GM10266 (cell line): ENCODE data around the gene NUDT17.
A peak's percentile ranks its signal among the peaks of the same experiment; 100 is the strongest.

Source experiments
- DNase-seq: peaks from one replicate; pipeline ENCODE4 v3.0.0; 2012; ENCODE audit errors: extremely low spot score
- TF ChIP-seq, protein P1 (sequence below): IDR thresholded peaks from 2 replicates; pipeline ENCODE4 v1.5.1; 2012; ENCODE audit warnings: mild to moderate bottlenecking, low read depth; ENCODE audit not compliant: control insufficient read depth, insufficient read depth; ENCODE audit errors: missing control alignments

Gene NUDT17

GRCh38 chr1:145843031-145843430 is 2.4 kb upstream of the NUDT17 start:
- TF ChIP-seq, protein P1, sequence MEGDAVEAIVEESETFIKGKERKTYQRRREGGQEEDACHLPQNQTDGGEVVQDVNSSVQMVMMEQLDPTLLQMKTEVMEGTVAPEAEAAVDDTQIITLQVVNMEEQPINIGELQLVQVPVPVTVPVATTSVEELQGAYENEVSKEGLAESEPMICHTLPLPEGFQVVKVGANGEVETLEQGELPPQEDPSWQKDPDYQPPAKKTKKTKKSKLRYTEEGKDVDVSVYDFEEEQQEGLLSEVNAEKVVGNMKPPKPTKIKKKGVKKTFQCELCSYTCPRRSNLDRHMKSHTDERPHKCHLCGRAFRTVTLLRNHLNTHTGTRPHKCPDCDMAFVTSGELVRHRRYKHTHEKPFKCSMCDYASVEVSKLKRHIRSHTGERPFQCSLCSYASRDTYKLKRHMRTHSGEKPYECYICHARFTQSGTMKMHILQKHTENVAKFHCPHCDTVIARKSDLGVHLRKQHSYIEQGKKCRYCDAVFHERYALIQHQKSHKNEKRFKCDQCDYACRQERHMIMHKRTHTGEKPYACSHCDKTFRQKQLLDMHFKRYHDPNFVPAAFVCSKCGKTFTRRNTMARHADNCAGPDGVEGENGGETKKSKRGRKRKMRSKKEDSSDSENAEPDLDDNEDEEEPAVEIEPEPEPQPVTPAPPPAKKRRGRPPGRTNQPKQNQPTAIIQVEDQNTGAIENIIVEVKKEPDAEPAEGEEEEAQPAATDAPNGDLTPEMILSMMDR: no peak
- no peak for DNase-seq

- TF ChIP-seq, protein P1: no peak
- peak; percentile 45 for DNase-seq
Measured at GRCh38 chr1:145845144-145845513, 301 bp upstream of the NUDT17 start.

DNA sequence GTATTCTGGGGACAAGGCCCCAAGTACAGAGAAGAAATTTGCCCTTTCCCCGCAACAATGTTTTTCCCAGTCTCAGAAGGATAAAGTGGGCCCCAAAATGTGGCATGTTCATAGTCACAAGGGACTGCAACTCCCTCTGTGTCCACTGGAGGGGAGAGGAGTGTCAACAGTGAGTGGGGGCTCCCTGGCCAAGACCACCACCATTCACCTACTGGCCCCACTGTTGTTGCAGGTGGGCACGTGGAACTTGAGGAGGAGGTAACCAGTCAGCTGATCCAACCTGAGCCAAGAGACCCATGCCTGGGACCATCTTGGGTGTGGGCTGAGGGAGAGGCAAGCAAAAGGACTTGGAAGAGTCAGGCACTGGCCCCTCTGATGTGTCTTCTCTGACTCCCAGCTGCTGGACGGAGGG is 777 bp downstream of the NUDT17 start:
- peak; percentile 65 for DNase-seq
- TF ChIP-seq, protein P1: peak; percentile 72

- DNase-seq: no peak
- TF ChIP-seq, protein P1: no peak
Measured at GRCh38 chr1:145847827-145848226, 2.4 kb downstream of the NUDT17 start.

DNA sequence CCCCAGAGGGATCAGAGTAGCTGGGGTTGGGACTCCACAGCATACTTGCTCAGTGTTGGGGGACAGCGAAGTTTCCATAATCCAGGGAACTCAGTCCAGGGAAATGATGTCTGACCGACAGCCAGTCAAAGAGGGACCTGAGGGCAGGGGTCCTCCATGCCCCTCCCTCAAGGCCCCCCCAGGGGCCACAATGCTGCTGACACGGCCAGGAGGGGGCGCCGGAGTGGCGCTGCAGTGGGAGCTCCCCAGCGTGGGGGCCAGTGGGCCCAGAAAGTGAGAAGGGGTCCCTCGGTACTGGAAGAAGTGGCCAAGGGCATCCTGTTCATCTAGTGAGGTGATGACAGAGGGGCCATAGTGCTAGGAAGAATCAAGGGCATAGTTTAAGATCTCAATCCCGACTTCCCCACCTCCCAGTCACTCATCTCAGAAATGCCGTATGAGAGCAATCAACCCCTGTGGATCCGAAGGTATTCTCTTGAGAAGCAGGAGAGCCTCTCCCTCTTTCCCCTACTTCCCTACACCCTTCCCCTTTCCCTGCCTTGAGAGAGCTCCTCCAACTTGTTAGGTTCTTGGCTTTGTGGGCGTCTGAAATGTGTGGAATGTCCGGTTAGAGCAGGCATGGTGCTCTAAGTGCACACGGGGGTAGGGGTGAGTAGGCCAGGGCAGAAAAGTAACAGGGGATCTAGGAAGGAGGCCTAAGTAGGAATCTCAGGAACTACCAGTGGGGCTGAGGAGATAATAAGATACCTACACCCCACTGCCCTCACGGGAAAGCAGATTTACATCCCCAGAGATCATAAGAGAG is 4.1 kb downstream of the NUDT17 start:
- TF ChIP-seq, protein P1: peak; percentile 33
- no peak for DNase-seq

DNA sequence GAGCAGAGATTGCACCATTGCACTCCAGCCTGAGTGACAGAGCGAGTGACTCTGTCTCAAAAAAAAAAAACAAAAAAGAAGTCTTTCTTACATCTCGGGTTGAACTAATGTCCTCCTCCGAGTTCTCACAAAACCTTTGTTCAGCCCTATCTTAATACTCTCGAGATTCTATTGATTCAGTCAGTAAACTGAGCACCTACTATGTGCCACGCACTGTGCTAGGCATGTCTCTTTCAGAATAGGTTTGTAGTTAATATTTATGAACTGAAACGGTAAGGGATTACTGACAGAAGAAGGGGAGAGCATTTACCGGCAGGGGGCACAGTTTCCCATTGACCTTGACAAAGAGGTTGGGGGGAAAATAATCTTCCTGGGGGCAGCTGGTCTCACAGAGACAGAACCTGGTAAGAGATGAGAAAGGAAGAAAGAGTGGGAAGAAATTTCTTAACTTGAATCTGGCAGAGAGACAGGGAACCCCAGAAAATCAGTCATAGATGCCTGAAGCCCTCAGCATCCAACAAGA is 10.1 kb downstream of the NUDT17 start:
- TF ChIP-seq, protein P1: no peak
- DNase-seq: no peak

DNA sequence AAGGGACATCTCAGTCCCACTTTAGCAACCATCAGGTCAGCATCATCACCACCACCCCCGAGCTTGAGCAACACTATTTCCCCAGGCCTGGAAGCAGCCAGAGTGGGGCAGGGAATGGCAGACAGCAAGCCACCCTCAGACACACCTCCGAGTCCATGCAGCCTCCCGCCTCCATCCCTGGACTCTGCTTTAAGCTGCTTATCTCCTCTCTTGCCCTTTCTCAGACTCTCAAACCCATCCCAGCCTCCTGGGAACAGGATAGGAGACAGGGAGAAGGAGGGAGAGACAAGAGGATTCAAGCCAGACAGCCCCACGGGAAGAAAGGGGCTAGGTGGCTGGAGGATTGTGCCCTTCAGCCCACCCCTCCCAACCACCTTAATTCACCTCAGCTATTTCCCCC is 11.7 kb downstream of the NUDT17 start:
- TF ChIP-seq, protein P1: no peak
- no peak for DNase-seq
